BE2C (cell line): ENCODE results near the gene AGPAT3.

Experiments used
- DNase-seq: peaks from one replicate; pipeline ENCODE4 v3.0.0-alpha.2; 2020
- H3K27me3 ChIP-seq: fragments of 250-450 bp; sonication (Bioruptor Pico); 2 replicates; pipeline ENCODE4 v1.5.1; 2020; ENCODE audit warnings: mild to moderate bottlenecking
- H3K36me3 ChIP-seq: fragments of 250-450 bp; sonication (Bioruptor Pico); 2 replicates; pipeline ENCODE4 v1.5.1; 2020; ENCODE audit warnings: mild to moderate bottlenecking
- H3K4me1 ChIP-seq: fragments of 250-450 bp; sonication (Bioruptor Pico); 2 replicates; pipeline ENCODE4 v1.5.1; 2020
- H3K4me3 ChIP-seq: 2 replicates; pipeline ENCODE4 v1.5.1; 2011; ENCODE audit warnings: low read depth, low read length
- H3K9me3 ChIP-seq: fragments of 250-450 bp; sonication (Bioruptor Pico); 2 replicates; pipeline ENCODE4 v1.5.1; 2020
- CTCF ChIP-seq: IDR thresholded peaks from 2 replicates; pipeline ENCODE4 v1.5.1; 2012; ENCODE audit warnings: mild to moderate bottlenecking, low read depth, low read length

AGPAT3 gene

GRCh38 chr21:43832648-43833047, 32.4 kb upstream of the AGPAT3 start:
- no peak for DNase-seq
- Histone ChIP-seq H3K36me3 (no peaks in the 10 kb centered on the region), H3K9me3 (no peaks in the 10 kb centered on the region; the same call in 1 of the 2 replicates), H3K4me1 (no peaks in the 10 kb centered on the region), H3K27me3 (no peaks in the 10 kb centered on the region; the same call in none of the 2 replicates), H3K4me3 (no peak overlapping the region)
- TF ChIP-seq CTCF: no peak

- Histone ChIP-seq H3K4me3 (no peak overlapping the region), H3K9me3 (no peaks in the 10 kb centered on the region; the same call in none of the 2 replicates), H3K36me3 (no peaks in the 10 kb centered on the region), H3K27me3 (peaks cover 3% of the 10 kb centered on the region), H3K4me1 (no peaks in the 10 kb centered on the region)
- DNase-seq: no peak
- TF ChIP-seq CTCF: no peak
These were observed 30.7 kb upstream of the AGPAT3 start for GRCh38 chr21:43834146-43834905.

GRCh38 chr21:43835050-43835449, 30.0 kb upstream of the AGPAT3 start:
- TF ChIP-seq CTCF: no peak
- Histone ChIP-seq H3K27me3 (peaks cover 3% of the 10 kb centered on the region; the same call in 1 of the 2 replicates), H3K4me3 (no peak overlapping the region), H3K9me3 (no peaks in the 10 kb centered on the region; the same call in none of the 2 replicates), H3K4me1 (no peaks in the 10 kb centered on the region), H3K36me3 (no peaks in the 10 kb centered on the region)
- no peak for DNase-seq

GRCh38 chr21:43835861-43836260, 29.2 kb upstream of the AGPAT3 start:
- Histone ChIP-seq H3K4me3 (no peak overlapping the region), H3K36me3 (no peaks in the 10 kb centered on the region), H3K9me3 (no peaks in the 10 kb centered on the region; the same call in none of the 2 replicates), H3K4me1 (no peaks in the 10 kb centered on the region), H3K27me3 (peaks cover 3% of the 10 kb centered on the region; the same call in 1 of the 2 replicates)
- no peak for DNase-seq
- no peak for TF ChIP-seq CTCF

GRCh38 chr21:43836616-43837015, 28.4 kb upstream of the AGPAT3 start:
- DNase-seq: no peak
- H3K4me3 ChIP-seq: no peak overlapping the region
- no peak for TF ChIP-seq CTCF
- no peaks in the 10 kb centered on the region for H3K36me3 ChIP-seq
- H3K4me1 ChIP-seq: no peaks in the 10 kb centered on the region
- no peaks in the 10 kb centered on the region; the same call in none of the 2 replicates for H3K9me3 ChIP-seq
- H3K27me3 ChIP-seq: 0 out of 2 replicates have a peak, but pooled peaks cover 3% of the 10 kb centered on the region

GRCh38 chr21:43840259-43840658, 24.8 kb upstream of the AGPAT3 start:
- Histone ChIP-seq H3K36me3 (no peaks in the 10 kb centered on the region), H3K9me3 (no peaks in the 10 kb centered on the region; the same call in 1 of the 2 replicates), H3K27me3 (0 out of 2 replicates have a peak, but pooled peaks cover 3% of the 10 kb centered on the region), H3K4me3 (no peak overlapping the region), H3K4me1 (no peaks in the 10 kb centered on the region)
- no peak for TF ChIP-seq CTCF
- no peak for DNase-seq
